WTC11 (cell line): ENCODE data around the gene WNT10A.

Experiments
- ATF3 ChIP-seq: sonication (generic); formaldehyde crosslinking; conservative IDR thresholded peaks from 2 replicates; pipeline ENCODE4 v1.8.1; 2022; ENCODE audit warnings: mild to moderate bottlenecking, missing genetic modification reagents
- CREM ChIP-seq: sonication (generic); formaldehyde crosslinking; IDR thresholded peaks from 2 replicates; pipeline ENCODE4 v1.8.1; 2022; ENCODE audit warnings: mild to moderate bottlenecking, missing genetic modification reagents, moderate library complexity
- CTCF ChIP-seq: fragments of 200-600 bp; IDR thresholded peaks from 2 replicates; pipeline ENCODE4 v1.8.0; 2022; ENCODE audit warnings: antibody characterized with exemption
- GABPB1 ChIP-seq: sonication (generic); formaldehyde crosslinking; IDR thresholded peaks from 2 replicates; pipeline ENCODE4 v1.8.1; 2023; ENCODE audit warnings: mild to moderate bottlenecking, missing genetic modification reagents
- HMGA2 ChIP-seq: fragments of 250-450 bp; sonication (Bioruptor Pico); IDR thresholded peaks from 2 replicates; pipeline ENCODE4 v1.4.0; 2021; ENCODE audit warnings: mild to moderate bottlenecking, moderate library complexity
- MAX ChIP-seq: sonication (generic); formaldehyde crosslinking; IDR thresholded peaks from 2 replicates; pipeline ENCODE4 v1.8.0; 2022; ENCODE audit warnings: mild to moderate bottlenecking, missing genetic modification reagents
- SP1 ChIP-seq: sonication (generic); formaldehyde crosslinking; conservative IDR thresholded peaks from 2 replicates; pipeline ENCODE4 v1.8.1; 2022; ENCODE audit warnings: missing genetic modification reagents
- ZNF138 ChIP-seq: sonication (generic); formaldehyde crosslinking; conservative IDR thresholded peaks from 2 replicates; pipeline ENCODE4 v1.8.1; 2022; ENCODE audit warnings: mild to moderate bottlenecking, moderate library complexity, missing genetic modification reagents
- ZNF263 ChIP-seq: sonication (generic); formaldehyde crosslinking; IDR thresholded peaks from 2 replicates; pipeline ENCODE4 v1.8.1; 2022; ENCODE audit warnings: low read depth, mild to moderate bottlenecking, moderate library complexity, missing genetic modification reagents

- TF ChIP-seq CTCF (no peak), HMGA2 (no peak), GABPB1 (no peak), ATF3 (CRISPR knock-in tag) (no peak), MAX (CRISPR knock-in tag) (no peak), ZNF138 (no peak), ZNF263 (CRISPR knock-in tag) (no peak), SP1 (CRISPR knock-in tag) (no peak), CREM (CRISPR knock-in tag) (no peak)
These were observed 44.1 kb downstream of the WNT10A start for GRCh38 chr2:218924757-218925156.
